ENCODE measurements around the gene TSPEAR.

GRCh38 chr21:44589586-44590305 is 121.6 kb downstream of the TSPEAR start:
- no peak for TF ChIP-seq CTCF (IDR thresholded peaks at IDR 0.05)
- no peak for TF ChIP-seq POLR2A (IDR thresholded peaks at IDR 0.05)
